PC-9 (cell line): Measurements from ENCODE around the gene STK32A. TPM values are rescaled to one million over a fixed set of nuclear protein-coding genes. Genes with fewer than 3 reads are reported as not detected.

Experiments used
- BruUV-seq: library from RNA; stranded (reverse); fragments of 400-500 nt; replicated peaks from 2 replicates; lab custom pipeline; 2021; lab: Mats Ljungman, UMichigan
- CTCF ChIA-PET: fragments of 300-600 bp; sonication (Branson Sonifier 250); formaldehyde crosslinking; loops from one replicate; lab custom pipeline; 2022; ENCODE audit warnings: antibody characterized with exemption; lab: Charles Lee
- POLR2A ChIA-PET: fragments of 300-600 bp; sonication (Branson Sonifier 250); formaldehyde crosslinking; loops from one replicate; lab custom pipeline; 2022; ENCODE audit warnings: antibody characterized with exemption; ENCODE audit not compliant: unreplicated experiment; lab: Charles Lee
- DNase-seq, 2 experiments: peaks; one replicate each; pipeline versions ENCODE4 v3.0.0 to v3.0.0-alpha.2; 2015 to 2022; ENCODE audit warnings: mixed read lengths in 1 of 2
- H2AFZ ChIP-seq: fragments of 200-600 bp; sonication (generic); 2 replicates; pipeline ENCODE4 v1.8.1; 2017; ENCODE audit warnings: antibody characterized with exemption
- H3F3A ChIP-seq: fragments of 200-600 bp; sonication (generic); 2 replicates; pipeline ENCODE4 v1.8.1; 2017; ENCODE audit warnings: antibody characterized with exemption, mild to moderate bottlenecking, low read depth; ENCODE audit not compliant: insufficient read depth
- H3K27ac ChIP-seq: fragments of 200-600 bp; sonication (generic); 2 replicates; pipeline ENCODE4 v1.6.1; 2016; ENCODE audit warnings: mixed run types
- H3K27me3 ChIP-seq: fragments of 200-600 bp; sonication (generic); 2 replicates; pipeline ENCODE4 v1.6.1; 2016; ENCODE audit warnings: low read depth, mixed run types; ENCODE audit not compliant: insufficient read depth
- H3K36me3 ChIP-seq: fragments of 200-600 bp; sonication (generic); 2 replicates; pipeline ENCODE4 v1.6.1; 2016; ENCODE audit warnings: low read depth, mixed run types
- H3K4me1 ChIP-seq: fragments of 200-600 bp; sonication (generic); replicated peaks from 2 replicates; pipeline ENCODE4 v1.6.1; 2016; ENCODE audit warnings: mixed run types; ENCODE audit not compliant: insufficient read depth
- H3K4me2 ChIP-seq: fragments of 200-600 bp; sonication (generic); 2 replicates; pipeline ENCODE4 v1.6.1; 2017; ENCODE audit warnings: mixed run types
- H3K4me3 ChIP-seq: fragments of 200-600 bp; sonication (generic); 2 replicates; pipeline ENCODE4 v1.6.1; 2016; ENCODE audit warnings: mixed run types
- H3K79me2 ChIP-seq: fragments of 200-600 bp; sonication (generic); 2 replicates; pipeline ENCODE4 v1.6.1; 2017; ENCODE audit warnings: low read depth, mixed run types
- H3K9me2 ChIP-seq: fragments of 200-600 bp; sonication (generic); 2 replicates; pipeline ENCODE4 v1.8.1; 2017; ENCODE audit warnings: mild to moderate bottlenecking; ENCODE audit not compliant: insufficient read depth
- H3K9me3 ChIP-seq: fragments of 200-600 bp; sonication (generic); 2 replicates; pipeline ENCODE4 v1.8.1; 2016; ENCODE audit warnings: low read depth; ENCODE audit not compliant: insufficient read depth
- H4K20me1 ChIP-seq: fragments of 200-600 bp; sonication (generic); 2 replicates; pipeline ENCODE4 v1.8.1; 2017; ENCODE audit not compliant: insufficient read depth
- CTCF ChIP-seq: fragments of 200-600 bp; sonication (generic); conservative IDR thresholded peaks from 2 replicates; pipeline ENCODE4 v1.6.1; 2017; ENCODE audit warnings: mixed run types, antibody characterized with exemption, mild to moderate bottlenecking, moderate library complexity
- EZH2 ChIP-seq: fragments of 200-600 bp; sonication (generic); IDR thresholded peaks from 2 replicates; pipeline ENCODE4 v1.8.0; 2017; ENCODE audit warnings: antibody characterized with exemption, low read depth
- intact Hi-C: fragments of 100-400 bp; cut with micrococcal nuclease; formaldehyde crosslinking; loops from one replicate; pipeline ENCODE4 v1.10.0; 2022; ENCODE audit not compliant: unreplicated experiment
- total RNA-seq: library from RNA; stranded (reverse); gene quantifications from 2 replicates; pipeline ENCODE4 v1.2.3, GENCODE V29; 2021

STK32A gene
- total RNA-seq, 1 experiment from 2014 or later: not detected

DNA sequence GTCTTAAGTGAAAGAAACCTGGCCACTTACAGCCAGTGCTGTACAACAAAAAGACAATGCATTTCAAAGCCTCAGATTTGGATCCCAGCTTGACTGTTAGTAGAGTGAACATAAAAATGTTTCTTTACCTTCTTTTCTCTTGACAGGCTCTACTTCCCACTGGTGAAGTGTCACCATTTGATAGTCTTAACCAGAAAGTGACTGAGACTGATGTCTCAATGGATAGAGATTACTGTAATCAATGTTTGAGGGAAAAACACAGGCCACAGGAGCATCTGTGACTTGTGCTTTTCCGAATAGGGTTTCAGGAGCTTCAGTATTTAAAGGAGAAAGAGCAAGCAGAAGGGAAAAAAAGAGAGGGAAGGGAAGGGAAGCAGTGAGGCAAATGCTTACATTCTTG, 41.7 kb upstream of the STK32A start:
- BruUV-seq: no TSS peak
- no peak overlapping the region for H3K4me3 ChIP-seq

DNA sequence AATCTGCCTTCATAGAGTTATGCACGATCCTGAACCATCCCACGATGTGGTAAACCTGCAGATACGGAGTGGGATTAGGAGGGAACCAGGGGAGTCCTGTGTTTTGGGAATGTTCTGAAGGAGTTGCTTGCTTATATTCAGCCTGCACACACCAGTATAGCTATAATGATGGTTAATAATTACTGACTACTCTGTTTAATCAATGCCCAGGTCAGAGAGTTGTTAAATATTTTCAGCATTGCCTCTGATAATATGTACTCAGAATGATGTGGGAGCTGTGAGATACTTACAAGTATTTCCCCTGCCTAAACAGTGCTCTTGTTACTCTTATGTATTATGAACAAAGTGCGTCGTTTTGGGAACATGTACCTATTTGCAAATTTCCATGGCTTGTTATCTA, 34.8 kb upstream of the STK32A start:
- TF ChIP-seq EZH2 (no peak), CTCF (no peak)
- no peak overlapping the region for H3K4me2 ChIP-seq
- no peaks in the 10 kb centered on the region for H4K20me1 ChIP-seq
- no peak for DNase-seq
- H3K4me1 ChIP-seq: no peaks in the 10 kb centered on the region
- ChIA-PET CTCF (no interaction called here), POLR2A (no interaction called here)
- intact Hi-C loops: no loop called here
- no TSS peak for BruUV-seq
- no peaks in the 10 kb centered on the region for H3K9me3 ChIP-seq
- peaks cover 24% of the 10 kb centered on the region; the same call in 1 of the 2 replicates for H3K27me3 ChIP-seq
- no peaks in the 10 kb centered on the region for H3K36me3 ChIP-seq
- H2AFZ ChIP-seq: no peak overlapping the region
- H3K27ac ChIP-seq: no peak overlapping the region
- no peaks in the 10 kb centered on the region for H3K79me2 ChIP-seq
- no peaks in the 10 kb centered on the region for H3F3A ChIP-seq
- H3K9me2 ChIP-seq: no peaks in the 10 kb centered on the region
- H3K4me3 ChIP-seq: no peak overlapping the region

More for the DNA sequence above, 41.7 kb upstream of the STK32A start:
- Histone ChIP-seq H3K4me1 (no peaks in the 10 kb centered on the region), H3K4me2 (no peak overlapping the region), H3K9me2 (no peaks in the 10 kb centered on the region), H3K27me3 (peaks cover 12% of the 10 kb centered on the region; the same call in 1 of the 2 replicates), H3K27ac (no peak overlapping the region), H3K79me2 (no peaks in the 10 kb centered on the region), H4K20me1 (no peaks in the 10 kb centered on the region), H3K9me3 (no peaks in the 10 kb centered on the region), H3K36me3 (no peaks in the 10 kb centered on the region), H3F3A (no peaks in the 10 kb centered on the region), H2AFZ (no peak overlapping the region)
- intact Hi-C loops: no loop called here
- no peak for DNase-seq
- ChIA-PET CTCF (no interaction called here), POLR2A (no interaction called here)
- TF ChIP-seq EZH2 (no peak), CTCF (no peak)

GRCh38 chr5:147203213-147203612, 31.6 kb upstream of the STK32A start:
- POLR2A ChIA-PET: no interaction called here
- no peak overlapping the region for H3K4me3 ChIP-seq
- no peak for DNase-seq
- no peaks in the 10 kb centered on the region for H3K79me2 ChIP-seq
- H3K4me1 ChIP-seq: no peaks in the 10 kb centered on the region
- peaks cover 14% of the 10 kb centered on the region; the same call in 1 of the 2 replicates for H3K27me3 ChIP-seq
- H3K36me3 ChIP-seq: no peaks in the 10 kb centered on the region
- no peaks in the 10 kb centered on the region for H3F3A ChIP-seq
- H3K4me2 ChIP-seq: no peak overlapping the region
- CTCF ChIA-PET: no interaction called here
- no peaks in the 10 kb centered on the region for H4K20me1 ChIP-seq
- no TSS peak for BruUV-seq
- H3K9me2 ChIP-seq: no peaks in the 10 kb centered on the region
- no peaks in the 10 kb centered on the region for H3K9me3 ChIP-seq
- no peak overlapping the region for H3K27ac ChIP-seq
- intact Hi-C loops: no loop called here
- TF ChIP-seq CTCF (no peak), EZH2 (no peak)
- no peak overlapping the region for H2AFZ ChIP-seq
